GM23338 (cell line): ENCODE measurements around the gene SCAMP1. TPM values are rescaled to one million over a fixed set of nuclear protein-coding genes. Genes with fewer than 3 reads are reported as not detected.

ENCODE experiments used
- ATAC-seq: fragments of 200-7000 bp; cut with Tn5 transposase; 3 replicates; pipeline ENCODE4 v1.9.1; 2020
- DNase-seq: peaks from one replicate; pipeline ENCODE4 v3.0.0-alpha.2; 2015; ENCODE audit warnings: low spot score
- H2AFZ ChIP-seq: fragments of 200-600 bp; sonication (generic); 2 replicates; pipeline ENCODE4 v1.8.0; 2016; ENCODE audit warnings: antibody characterized with exemption, mild to moderate bottlenecking, moderate library complexity
- H3F3A ChIP-seq: fragments of 200-600 bp; sonication (generic); replicated peaks from 2 replicates; pipeline ENCODE4 v1.8.0; 2017; ENCODE audit warnings: antibody characterized with exemption, mixed run types, low read depth
- H3K27ac ChIP-seq: fragments of 200-600 bp; sonication (generic); 2 replicates; pipeline ENCODE4 v1.6.1; 2016; ENCODE audit warnings: low read depth
- H3K27me3 ChIP-seq: fragments of 200-600 bp; sonication (generic); 2 replicates; pipeline ENCODE4 v1.8.0; 2016; ENCODE audit warnings: mild to moderate bottlenecking, mixed run types, moderate library complexity; ENCODE audit not compliant: insufficient read depth
- H3K36me3 ChIP-seq: fragments of 200-600 bp; sonication (generic); 2 replicates; pipeline ENCODE4 v1.8.0; 2016; ENCODE audit warnings: mild to moderate bottlenecking; ENCODE audit not compliant: insufficient read depth
- H3K4me1 ChIP-seq: fragments of 200-600 bp; sonication (generic); 2 replicates; pipeline ENCODE4 v1.8.0; 2016; ENCODE audit warnings: mild to moderate bottlenecking, moderate library complexity; ENCODE audit not compliant: insufficient read depth
- H3K4me2 ChIP-seq: fragments of 200-600 bp; sonication (generic); 2 replicates; pipeline ENCODE4 v1.7.1; 2017; ENCODE audit warnings: mixed run types
- H3K4me3 ChIP-seq: fragments of 200-600 bp; sonication (generic); 2 replicates; pipeline ENCODE4 v1.6.1; 2016; ENCODE audit warnings: mixed run types
- H3K79me2 ChIP-seq: fragments of 200-600 bp; sonication (generic); replicated peaks from 2 replicates; pipeline ENCODE4 v1.8.0; 2017; ENCODE audit warnings: mild to moderate bottlenecking; ENCODE audit not compliant: insufficient read depth
- H3K9me2 ChIP-seq: fragments of 200-600 bp; sonication (generic); 2 replicates; pipeline ENCODE4 v1.8.0; 2017; ENCODE audit not compliant: insufficient read depth
- H4K20me1 ChIP-seq: fragments of 200-600 bp; sonication (generic); replicated peaks from 2 replicates; pipeline ENCODE4 v1.8.0; 2017; ENCODE audit warnings: mild to moderate bottlenecking; ENCODE audit not compliant: insufficient read depth
- H3K27ac Mint-ChIP-seq: 2 replicates; pipeline ENCODE4 v1.8.0; 2020; ENCODE audit warnings: inconsistent platforms, mild to moderate bottlenecking, moderate library complexity, mixed read lengths
- H3K27me3 Mint-ChIP-seq: 3 replicates; pipeline ENCODE4 v1.8.0; 2022; ENCODE audit warnings: low read depth, mild to moderate bottlenecking, moderate library complexity, mixed read lengths, inconsistent platforms; ENCODE audit not compliant: insufficient read depth, poor library complexity
- H3K36me3 Mint-ChIP-seq: 3 replicates; pipeline ENCODE4 v1.8.0; 2021; ENCODE audit warnings: low read depth, mild to moderate bottlenecking, inconsistent platforms, moderate library complexity, mixed read lengths
- H3K4me1 Mint-ChIP-seq: 3 replicates; pipeline ENCODE4 v1.8.0; 2020; ENCODE audit warnings: mild to moderate bottlenecking, inconsistent platforms, mixed read lengths
- H3K4me3 Mint-ChIP-seq: 3 replicates; pipeline ENCODE4 v1.8.0; 2021; ENCODE audit warnings: moderate library complexity, mild to moderate bottlenecking, inconsistent platforms, mixed read lengths
- H3K9me3 Mint-ChIP-seq: 3 replicates; pipeline ENCODE4 v1.8.0; 2020; ENCODE audit warnings: moderate library complexity, mild to moderate bottlenecking, inconsistent platforms, mixed read lengths
- CREB1 ChIP-seq: fragments of 250-450 bp; sonication (Bioruptor Pico); IDR thresholded peaks from 2 replicates; pipeline ENCODE4 v1.5.0; 2020; ENCODE audit warnings: low read depth, mild to moderate bottlenecking, moderate library complexity
- CTCF ChIP-seq, 2 experiments: fragments of 200-600 bp in 1 of 2; sonication (generic) in 1 of 2; conservative IDR thresholded peaks; 2 replicates each; pipeline versions ENCODE4 v1.5.1 to v1.6.1; 2016 to 2017; ENCODE audit warnings: antibody characterized with exemption in 2 of 2, low read depth in 2 of 2, mild to moderate bottlenecking in 2 of 2, moderate library complexity in 1 of 2
- EZH2 ChIP-seq: fragments of 200-600 bp; sonication (generic); IDR thresholded peaks from one replicate; pipeline ENCODE4 v1.8.0; 2017; ENCODE audit warnings: antibody characterized with exemption, mild to moderate bottlenecking, low read depth; ENCODE audit not compliant: unreplicated experiment
- EZH2phosphoT487 ChIP-seq: fragments of 200-600 bp; sonication (generic); IDR thresholded peaks from one replicate; pipeline ENCODE4 v1.8.1; 2018; ENCODE audit warnings: antibody characterized with exemption; ENCODE audit not compliant: unreplicated experiment
- JUNB ChIP-seq: IDR thresholded peaks from one replicate; pipeline ENCODE4 v1.6.1; 2016; ENCODE audit warnings: antibody characterized with exemption; ENCODE audit not compliant: unreplicated experiment
- NANOG ChIP-seq: IDR thresholded peaks from 2 replicates; pipeline ENCODE4 v1.6.1; 2016; ENCODE audit warnings: antibody characterized with exemption, borderline replicate concordance
- POLR2AphosphoS5 ChIP-seq: IDR thresholded peaks from 2 replicates; pipeline ENCODE4 v1.6.1; 2016; ENCODE audit warnings: antibody characterized with exemption, low read depth
- STAT1 ChIP-seq: IDR thresholded peaks from one replicate; pipeline ENCODE4 v1.6.1; 2016; ENCODE audit warnings: antibody characterized with exemption; ENCODE audit not compliant: unreplicated experiment
- ZNF114 ChIP-seq: fragments of 250-450 bp; sonication (Bioruptor Pico); IDR thresholded peaks from 2 replicates; pipeline ENCODE4 v1.5.0; 2020; ENCODE audit warnings: mild to moderate bottlenecking, moderate library complexity
- ZNF331 ChIP-seq: fragments of 250-450 bp; sonication (Bioruptor Pico); IDR thresholded peaks from 2 replicates; pipeline ENCODE4 v1.5.0; 2020; ENCODE audit warnings: low read depth, mild to moderate bottlenecking, moderate library complexity
- polyA plus RNA-seq: library from polyadenylated mRNA; unstranded; fragments of >200 nt; fragmentation: Nextera tagmentation; extraction: Ambion mirVana; gene quantifications from 2 replicates; pipeline ENCODE4 v1.2.1, GENCODE V29; 2016
- total RNA-seq: library from RNA; depleted of rRNA; stranded (reverse); fragments of >200 nt; shearing (Covaris generic); gene quantifications from 2 replicates; pipeline ENCODE4 v1.2.3, GENCODE V29; 2014
- TF ChIP-seq, protein P1 (sequence below): fragments of 250-450 bp; sonication (Bioruptor Pico); IDR thresholded peaks from 2 replicates; pipeline ENCODE4 v1.5.0; 2020; ENCODE audit warnings: mild to moderate bottlenecking, moderate library complexity
- TF ChIP-seq, protein P2 (sequence below): IDR thresholded peaks from one replicate; pipeline ENCODE4 v1.6.1; 2018; ENCODE audit warnings: antibody characterized with exemption; ENCODE audit not compliant: unreplicated experiment

SCAMP1 gene
- total and polyA plus RNA-seq, 2 experiments from 2014 or later = 26.8 to 53.9 TPM

GRCh38 chr5:78447775-78448424 is 87.5 kb downstream of the SCAMP1 start (continued):
- TF ChIP-seq, protein P1, sequence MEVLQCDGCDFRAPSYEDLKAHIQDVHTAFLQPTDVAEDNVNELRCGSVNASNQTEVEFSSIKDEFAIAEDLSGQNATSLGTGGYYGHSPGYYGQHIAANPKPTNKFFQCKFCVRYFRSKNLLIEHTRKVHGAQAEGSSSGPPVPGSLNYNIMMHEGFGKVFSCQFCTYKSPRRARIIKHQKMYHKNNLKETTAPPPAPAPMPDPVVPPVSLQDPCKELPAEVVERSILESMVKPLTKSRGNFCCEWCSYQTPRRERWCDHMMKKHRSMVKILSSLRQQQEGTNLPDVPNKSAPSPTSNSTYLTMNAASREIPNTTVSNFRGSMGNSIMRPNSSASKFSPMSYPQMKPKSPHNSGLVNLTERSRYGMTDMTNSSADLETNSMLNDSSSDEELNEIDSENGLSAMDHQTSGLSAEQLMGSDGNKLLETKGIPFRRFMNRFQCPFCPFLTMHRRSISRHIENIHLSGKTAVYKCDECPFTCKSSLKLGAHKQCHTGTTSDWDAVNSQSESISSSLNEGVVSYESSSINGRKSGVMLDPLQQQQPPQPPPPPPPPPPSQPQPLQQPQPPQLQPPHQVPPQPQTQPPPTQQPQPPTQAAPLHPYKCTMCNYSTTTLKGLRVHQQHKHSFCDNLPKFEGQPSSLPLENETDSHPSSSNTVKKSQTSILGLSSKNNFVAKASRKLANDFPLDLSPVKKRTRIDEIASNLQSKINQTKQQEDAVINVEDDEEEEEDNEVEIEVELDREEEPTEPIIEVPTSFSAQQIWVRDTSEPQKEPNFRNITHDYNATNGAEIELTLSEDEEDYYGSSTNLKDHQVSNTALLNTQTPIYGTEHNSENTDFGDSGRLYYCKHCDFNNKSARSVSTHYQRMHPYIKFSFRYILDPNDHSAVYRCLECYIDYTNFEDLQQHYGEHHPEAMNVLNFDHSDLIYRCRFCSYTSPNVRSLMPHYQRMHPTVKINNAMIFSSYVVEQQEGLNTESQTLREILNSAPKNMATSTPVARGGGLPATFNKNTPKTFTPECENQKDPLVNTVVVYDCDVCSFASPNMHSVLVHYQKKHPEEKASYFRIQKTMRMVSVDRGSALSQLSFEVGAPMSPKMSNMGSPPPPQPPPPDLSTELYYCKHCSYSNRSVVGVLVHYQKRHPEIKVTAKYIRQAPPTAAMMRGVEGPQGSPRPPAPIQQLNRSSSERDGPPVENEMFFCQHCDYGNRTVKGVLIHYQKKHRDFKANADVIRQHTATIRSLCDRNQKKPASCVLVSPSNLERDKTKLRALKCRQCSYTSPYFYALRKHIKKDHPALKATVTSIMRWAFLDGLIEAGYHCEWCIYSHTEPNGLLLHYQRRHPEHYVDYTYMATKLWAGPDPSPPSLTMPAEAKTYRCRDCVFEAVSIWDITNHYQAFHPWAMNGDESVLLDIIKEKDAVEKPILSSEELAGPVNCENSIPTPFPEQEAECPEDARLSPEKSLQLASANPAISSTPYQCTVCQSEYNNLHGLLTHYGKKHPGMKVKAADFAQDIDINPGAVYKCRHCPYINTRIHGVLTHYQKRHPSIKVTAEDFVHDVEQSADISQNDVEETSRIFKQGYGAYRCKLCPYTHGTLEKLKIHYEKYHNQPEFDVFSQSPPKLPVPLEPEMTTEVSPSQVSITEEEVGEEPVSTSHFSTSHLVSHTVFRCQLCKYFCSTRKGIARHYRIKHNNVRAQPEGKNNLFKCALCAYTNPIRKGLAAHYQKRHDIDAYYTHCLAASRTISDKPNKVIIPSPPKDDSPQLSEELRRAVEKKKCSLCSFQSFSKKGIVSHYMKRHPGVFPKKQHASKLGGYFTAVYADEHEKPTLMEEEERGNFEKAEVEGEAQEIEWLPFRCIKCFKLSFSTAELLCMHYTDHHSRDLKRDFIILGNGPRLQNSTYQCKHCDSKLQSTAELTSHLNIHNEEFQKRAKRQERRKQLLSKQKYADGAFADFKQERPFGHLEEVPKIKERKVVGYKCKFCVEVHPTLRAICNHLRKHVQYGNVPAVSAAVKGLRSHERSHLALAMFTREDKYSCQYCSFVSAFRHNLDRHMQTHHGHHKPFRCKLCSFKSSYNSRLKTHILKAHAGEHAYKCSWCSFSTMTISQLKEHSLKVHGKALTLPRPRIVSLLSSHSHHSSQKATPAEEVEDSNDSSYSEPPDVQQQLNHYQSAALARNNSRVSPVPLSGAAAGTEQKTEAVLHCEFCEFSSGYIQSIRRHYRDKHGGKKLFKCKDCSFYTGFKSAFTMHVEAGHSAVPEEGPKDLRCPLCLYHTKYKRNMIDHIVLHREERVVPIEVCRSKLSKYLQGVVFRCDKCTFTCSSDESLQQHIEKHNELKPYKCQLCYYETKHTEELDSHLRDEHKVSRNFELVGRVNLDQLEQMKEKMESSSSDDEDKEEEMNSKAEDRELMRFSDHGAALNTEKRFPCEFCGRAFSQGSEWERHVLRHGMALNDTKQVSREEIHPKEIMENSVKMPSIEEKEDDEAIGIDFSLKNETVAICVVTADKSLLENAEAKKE (CRISPR knock-in tag) = no peak
- no peak for TF ChIP-seq CTCF (conservative IDR thresholded peaks at IDR 0.05; ENCODE audit: low read depth in 2 of 2)

DNA sequence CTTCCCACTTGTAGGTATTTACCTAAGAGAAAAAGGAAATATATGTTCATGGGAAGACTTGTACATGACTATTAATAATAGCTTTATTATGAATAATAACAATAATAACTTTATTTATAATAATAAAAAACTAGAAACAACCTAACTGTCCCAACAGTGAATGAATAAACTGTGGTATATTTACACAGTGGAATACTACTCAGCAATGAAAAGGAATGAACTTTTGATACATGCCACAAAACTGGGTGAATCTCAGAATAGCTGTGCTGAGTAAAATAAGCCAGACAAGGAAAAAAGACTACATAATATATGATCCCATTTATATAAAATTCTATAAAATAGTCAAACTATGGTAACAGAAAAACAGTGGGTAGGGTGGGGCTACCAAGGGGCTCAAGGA is 88.7 kb downstream of the SCAMP1 start:
- Mint-ChIP-seq H3K27me3 (no peaks in the 10 kb centered on the region), H3K9me3 (peaks cover 12% of the 10 kb centered on the region; the same call in 2 of the 3 replicates), H3K4me1 (no peaks in the 10 kb centered on the region; the same call in 2 of the 3 replicates), H3K27ac (no peak overlapping the region), H3K4me3 (no peak overlapping the region), H3K36me3 (peaks cover 44% of the 10 kb centered on the region)
- Histone ChIP-seq H3F3A (no peaks in the 10 kb centered on the region), H3K79me2 (no peaks in the 10 kb centered on the region), H3K4me1 (no peaks in the 10 kb centered on the region), H3K4me2 (no peak overlapping the region), H3K4me3 (no peak overlapping the region), H3K27ac (no peak overlapping the region), H3K9me2 (no peaks in the 10 kb centered on the region), H3K27me3 (no peaks in the 10 kb centered on the region), H3K36me3 (no peaks in the 10 kb centered on the region), H2AFZ (no peak overlapping the region), H4K20me1 (no peaks in the 10 kb centered on the region)
- DNase-seq (no peak), ATAC-seq (no peak)
- TF ChIP-seq JUNB (no peak), ZNF114 (CRISPR knock-in tag) (no peak), ZNF331 (no peak), NANOG (no peak), STAT1 (no peak), EZH2phosphoT487 (no peak), POLR2AphosphoS5 (no peak), EZH2 (no peak), CREB1 (CRISPR knock-in tag) (no peak)
- TF ChIP-seq, protein P2, sequence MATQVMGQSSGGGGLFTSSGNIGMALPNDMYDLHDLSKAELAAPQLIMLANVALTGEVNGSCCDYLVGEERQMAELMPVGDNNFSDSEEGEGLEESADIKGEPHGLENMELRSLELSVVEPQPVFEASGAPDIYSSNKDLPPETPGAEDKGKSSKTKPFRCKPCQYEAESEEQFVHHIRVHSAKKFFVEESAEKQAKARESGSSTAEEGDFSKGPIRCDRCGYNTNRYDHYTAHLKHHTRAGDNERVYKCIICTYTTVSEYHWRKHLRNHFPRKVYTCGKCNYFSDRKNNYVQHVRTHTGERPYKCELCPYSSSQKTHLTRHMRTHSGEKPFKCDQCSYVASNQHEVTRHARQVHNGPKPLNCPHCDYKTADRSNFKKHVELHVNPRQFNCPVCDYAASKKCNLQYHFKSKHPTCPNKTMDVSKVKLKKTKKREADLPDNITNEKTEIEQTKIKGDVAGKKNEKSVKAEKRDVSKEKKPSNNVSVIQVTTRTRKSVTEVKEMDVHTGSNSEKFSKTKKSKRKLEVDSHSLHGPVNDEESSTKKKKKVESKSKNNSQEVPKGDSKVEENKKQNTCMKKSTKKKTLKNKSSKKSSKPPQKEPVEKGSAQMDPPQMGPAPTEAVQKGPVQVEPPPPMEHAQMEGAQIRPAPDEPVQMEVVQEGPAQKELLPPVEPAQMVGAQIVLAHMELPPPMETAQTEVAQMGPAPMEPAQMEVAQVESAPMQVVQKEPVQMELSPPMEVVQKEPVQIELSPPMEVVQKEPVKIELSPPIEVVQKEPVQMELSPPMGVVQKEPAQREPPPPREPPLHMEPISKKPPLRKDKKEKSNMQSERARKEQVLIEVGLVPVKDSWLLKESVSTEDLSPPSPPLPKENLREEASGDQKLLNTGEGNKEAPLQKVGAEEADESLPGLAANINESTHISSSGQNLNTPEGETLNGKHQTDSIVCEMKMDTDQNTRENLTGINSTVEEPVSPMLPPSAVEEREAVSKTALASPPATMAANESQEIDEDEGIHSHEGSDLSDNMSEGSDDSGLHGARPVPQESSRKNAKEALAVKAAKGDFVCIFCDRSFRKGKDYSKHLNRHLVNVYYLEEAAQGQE = no peak
